HG02884 (cell line): Measurements from ENCODE around the gene FOXO3B.
"Not testable (repeated sequence)": the region's sequence is repeated elsewhere in the genome, so short reads cannot be mapped to it uniquely, and the experiment has no call there.

ENCODE experiments used
- ATAC-seq: cut with Tn5 transposase; IDR thresholded peaks from one replicate; pipeline ENCODE4 v1.9.1; 2021; ENCODE audit warnings: mild to moderate bottlenecking, moderate library complexity; ENCODE audit not compliant: unreplicated experiment

FOXO3B gene

GRCh38 chr17:18681767-18682571, at the start of gene FOXO3B:
FOXO3B (minus strand) TSS chr17:18682314; CDS start chr17:18681651, 663 bp downstream.
- ATAC-seq, result peak; percentile 86

- not testable (repeated sequence) for ATAC-seq
These were observed 41.4 kb upstream of the FOXO3B start for GRCh38 chr17:18723509-18723908.

DNA sequence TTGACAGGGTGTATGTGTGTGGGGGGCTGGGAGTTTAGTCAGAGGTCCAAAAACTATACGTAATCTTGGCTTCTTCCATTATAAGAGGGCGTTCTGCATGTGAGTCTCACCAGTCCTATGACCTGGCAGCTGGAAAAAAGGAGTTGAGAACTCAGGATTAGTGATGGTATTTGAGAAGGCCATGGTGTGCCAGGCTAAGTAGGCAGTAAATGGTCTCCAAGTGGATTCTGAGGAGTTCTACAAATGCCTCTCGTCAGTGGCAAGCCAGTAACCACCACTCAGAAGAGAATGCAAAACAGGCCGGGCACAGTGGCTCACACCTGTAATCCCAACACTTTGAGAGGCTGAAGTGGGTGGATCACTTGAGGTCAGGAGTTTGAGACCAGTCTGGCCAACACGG, 40.5 kb upstream of the FOXO3B start:
- ATAC-seq, result not testable (repeated sequence)

GRCh38 chr17:18721775-18722547, 39.8 kb upstream of the FOXO3B start:
- not testable (repeated sequence) for ATAC-seq

- ATAC-seq, result not testable (repeated sequence)
These were observed 37.5 kb upstream of the FOXO3B start for GRCh38 chr17:18719428-18720110.

DNA sequence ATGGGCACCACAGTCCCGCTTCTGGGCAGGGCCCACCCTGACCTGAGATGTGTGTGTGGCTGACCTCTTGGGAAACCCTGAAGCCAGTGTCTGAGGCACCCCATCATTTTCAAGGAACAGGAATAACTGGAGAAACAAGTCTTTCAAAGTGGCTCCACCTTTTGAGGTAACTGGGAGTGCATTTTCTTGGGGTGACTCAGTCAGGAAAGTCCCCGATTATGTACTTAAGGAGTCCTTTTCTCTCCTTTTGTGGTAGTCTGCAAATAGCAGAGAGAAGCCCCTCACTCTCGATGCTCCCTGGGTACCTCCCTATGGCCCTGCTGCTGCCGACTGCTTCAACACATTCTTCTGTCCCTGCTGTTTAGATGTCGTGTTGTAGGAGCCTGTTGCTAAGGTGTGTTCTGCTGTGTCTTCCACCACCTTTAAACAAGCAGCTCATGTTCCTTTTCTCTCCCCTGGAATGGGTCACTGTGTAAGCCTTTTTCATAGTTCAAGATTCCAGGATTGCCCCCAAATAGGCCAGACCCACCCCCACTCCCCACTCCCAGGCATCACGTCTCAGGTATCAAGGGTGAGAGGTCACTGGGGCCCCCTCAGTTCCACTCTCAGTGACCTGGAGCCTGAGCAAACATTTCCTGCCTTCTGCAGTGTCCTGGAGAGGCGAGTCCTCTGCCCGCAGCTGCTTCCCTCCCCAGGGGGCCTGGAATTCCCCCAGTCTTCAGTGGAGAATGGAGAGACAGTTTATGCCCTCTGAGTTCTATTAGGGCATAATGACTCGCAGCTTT, 36.7 kb upstream of the FOXO3B start:
- not testable (repeated sequence) for ATAC-seq

DNA sequence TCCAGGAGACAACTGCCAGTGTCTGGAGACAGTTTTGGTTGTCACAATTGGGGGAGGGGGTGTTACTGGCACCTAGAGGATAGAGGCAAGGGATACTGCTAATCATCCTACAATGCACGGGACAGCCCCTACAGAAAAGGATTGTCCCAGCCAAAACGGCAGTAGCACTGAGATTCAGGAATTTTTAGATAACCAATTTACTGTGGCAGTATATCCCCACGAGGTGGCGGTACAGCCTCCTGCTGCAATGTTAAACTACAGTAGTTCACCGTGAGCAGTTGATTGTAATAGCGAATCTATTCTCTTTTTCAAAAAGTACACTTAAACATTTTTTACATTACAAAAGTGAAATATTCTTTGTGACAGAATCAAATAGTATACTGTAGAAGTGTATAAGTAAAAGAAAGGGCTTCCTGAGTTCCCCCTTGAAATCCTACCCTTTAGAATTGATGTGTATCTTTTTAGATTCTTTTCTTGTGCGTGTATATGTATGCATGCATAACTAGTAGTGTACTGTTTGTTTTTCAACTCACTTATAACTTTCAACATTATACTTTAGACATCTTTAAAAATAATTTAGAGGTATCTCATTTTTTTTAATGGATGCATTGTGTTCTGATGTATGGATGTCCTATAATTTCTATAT, 30.4 kb upstream of the FOXO3B start:
- ATAC-seq, result not testable (repeated sequence)

DNA sequence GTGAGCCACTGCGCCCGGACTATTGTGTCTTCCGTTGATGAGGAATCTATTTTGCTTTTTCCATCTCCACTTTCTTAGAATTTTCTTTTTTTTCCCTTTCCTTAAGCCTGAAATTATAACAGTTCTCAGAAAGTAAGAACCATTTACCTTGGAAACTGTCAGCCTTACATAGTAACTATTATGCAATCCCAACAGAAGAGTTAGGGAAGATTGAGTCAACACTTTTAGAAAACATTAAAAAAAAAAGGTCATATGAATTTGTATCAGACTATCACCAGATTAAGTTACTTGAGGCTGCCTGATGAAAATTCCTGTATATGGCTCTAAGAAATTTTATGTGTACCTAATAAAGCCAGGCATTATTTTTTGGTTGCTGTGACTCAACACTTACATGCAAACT, 26.1 kb upstream of the FOXO3B start:
- ATAC-seq, result not testable (repeated sequence)

DNA sequence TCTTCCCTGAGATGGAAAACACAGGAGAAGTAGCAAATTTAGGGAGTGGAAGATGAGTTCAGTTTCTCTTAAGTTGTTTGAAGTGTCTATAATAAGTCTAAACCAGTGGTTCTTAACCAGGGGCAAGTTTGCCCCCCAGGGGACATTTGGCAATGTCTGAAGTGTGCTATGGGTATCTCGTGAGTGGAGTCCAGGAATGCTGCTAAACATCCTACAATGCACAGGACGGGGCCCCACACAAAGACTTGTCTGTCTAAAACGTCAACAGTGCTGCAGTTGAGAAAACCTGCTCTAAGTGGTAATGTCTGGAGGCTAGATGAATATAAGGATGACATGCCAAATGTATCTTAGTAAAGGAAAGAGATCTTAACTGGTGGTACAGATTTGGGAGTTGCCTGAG, 23.8 kb upstream of the FOXO3B start:
- ATAC-seq, result not testable (repeated sequence)

DNA sequence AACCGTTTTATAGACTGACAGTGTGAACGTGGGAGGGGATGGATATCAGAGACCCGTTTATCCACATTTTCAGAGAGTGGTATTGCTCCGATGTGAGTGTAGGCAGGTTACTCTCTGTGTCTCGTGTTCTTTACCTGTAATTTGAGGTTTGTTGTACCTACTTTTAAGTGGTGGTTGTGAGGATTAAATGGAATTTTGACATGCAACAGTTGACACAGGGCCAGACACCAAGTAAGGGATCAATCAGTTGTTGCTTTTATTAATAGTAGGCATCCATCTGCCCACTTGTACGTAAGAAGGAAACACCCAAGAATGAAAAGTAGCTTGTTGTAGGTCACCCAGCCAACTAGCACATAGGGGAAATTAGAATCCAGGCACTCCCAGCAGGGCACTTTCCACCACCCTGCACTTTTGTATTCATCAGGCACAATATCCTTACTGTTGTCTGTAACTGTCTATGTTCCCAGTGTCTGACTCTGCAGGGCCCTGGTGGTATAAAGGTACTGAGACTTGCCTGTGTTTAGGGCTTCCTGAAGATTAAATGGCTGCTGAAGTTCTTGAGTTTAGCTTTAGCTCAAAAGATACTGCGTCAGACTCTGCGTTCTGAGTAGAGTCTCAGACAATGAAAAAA, 16.5 kb upstream of the FOXO3B start:
- ATAC-seq, result not testable (repeated sequence)

DNA sequence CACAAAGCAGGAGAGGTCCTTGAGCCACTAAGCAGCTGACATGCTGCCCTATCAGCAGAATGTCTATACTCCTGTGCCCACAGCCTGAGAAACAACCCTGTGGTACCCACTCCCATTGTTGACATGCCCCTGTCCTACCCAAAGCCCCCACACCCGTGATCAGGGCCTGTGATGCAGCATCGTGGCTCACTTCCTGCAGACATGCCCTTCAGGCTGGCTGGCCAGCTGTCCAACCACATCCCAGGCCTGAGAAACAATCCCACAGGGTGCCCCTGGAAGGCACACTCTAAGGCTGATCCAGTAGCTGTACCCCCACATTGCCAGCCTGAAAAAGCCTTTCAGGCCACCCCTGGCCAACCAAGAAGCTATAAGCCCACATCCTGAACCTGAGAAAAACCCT, 13.0 kb upstream of the FOXO3B start:
- not testable (repeated sequence) for ATAC-seq

- ATAC-seq, result not testable (repeated sequence)
These were observed 554 bp upstream of the FOXO3B start for GRCh38 chr17:18682668-18683067.

DNA sequence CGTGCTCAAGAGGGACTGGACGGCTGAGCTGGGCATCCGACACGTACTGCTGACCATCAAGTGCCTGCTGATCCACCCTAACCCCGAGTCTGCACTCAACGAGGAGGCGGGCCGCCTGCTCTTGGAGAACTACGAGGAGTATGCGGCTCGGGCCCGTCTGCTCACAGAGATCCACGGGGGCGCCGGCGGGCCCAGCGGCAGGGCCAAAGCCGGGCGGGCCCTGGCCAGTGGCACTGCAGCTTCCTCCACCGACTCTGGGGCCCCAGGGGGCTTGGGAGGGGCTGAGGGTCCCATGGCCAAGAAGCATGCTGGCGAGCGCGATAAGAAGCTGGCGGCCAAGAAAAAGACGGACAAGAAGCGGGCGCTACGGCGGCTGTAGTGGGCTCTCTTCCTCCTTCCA, 4.7 kb downstream of the FOXO3B start:
- not testable (repeated sequence) for ATAC-seq

DNA sequence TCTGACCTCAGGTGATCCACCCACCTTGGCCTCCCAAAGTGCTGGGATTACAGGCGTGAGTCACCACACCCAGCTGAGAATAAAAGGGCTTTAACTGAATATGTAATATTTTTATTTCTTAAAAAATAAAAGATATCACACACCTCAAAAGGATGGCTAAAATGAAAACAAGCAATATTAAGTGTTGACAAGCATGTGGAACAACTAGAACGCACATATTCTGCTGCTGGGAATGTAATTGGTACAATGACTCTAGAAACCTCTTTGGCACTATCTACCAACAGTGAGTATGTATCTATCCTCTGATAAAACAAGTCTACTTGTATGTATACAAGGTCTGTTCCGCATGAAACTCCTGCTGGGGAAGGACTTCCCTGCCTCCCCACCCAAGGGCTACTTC, 5.2 kb downstream of the FOXO3B start:
- ATAC-seq, result not testable (repeated sequence)

- not testable (repeated sequence) for ATAC-seq
These were observed 9.5 kb downstream of the FOXO3B start for GRCh38 chr17:18672395-18673227.

GRCh38 chr17:18668625-18669024, 13.5 kb downstream of the FOXO3B start:
- not testable (repeated sequence) for ATAC-seq

DNA sequence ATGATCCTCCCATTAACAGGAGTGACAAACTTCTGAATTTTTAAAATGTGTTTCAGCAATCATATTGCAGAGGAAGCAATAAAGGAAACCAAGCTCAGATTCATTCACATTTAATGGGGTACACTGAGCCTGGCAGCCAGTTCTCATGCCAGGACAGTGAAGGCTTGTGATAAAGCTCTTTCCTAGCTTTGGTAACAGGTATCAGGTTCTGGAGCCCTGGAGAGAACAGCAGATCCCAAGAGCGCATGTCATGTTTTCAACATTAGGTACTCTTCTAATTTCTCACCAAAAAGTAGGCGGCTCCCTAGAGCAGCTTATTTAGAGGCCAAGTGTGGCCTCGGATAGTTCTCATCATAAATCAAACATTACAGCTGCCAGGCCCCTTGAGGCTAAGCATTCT, 14.6 kb downstream of the FOXO3B start:
- not testable (repeated sequence) for ATAC-seq

GRCh38 chr17:18666326-18666725, 15.8 kb downstream of the FOXO3B start:
- not testable (repeated sequence) for ATAC-seq
